Adrenal gland (tissue), 5 donors: Measurements from ENCODE around the gene CLIP4.

ENCODE experiments used
- POLR2A ChIP-seq, 2 donors: fragments of 450-650 bp; IDR thresholded peaks; one replicate each; pipeline ENCODE4 v1.6.1; 2017; ENCODE audit warnings: antibody characterized with exemption in 2 of 2, mild to moderate bottlenecking in 2 of 2, moderate library complexity in 1 of 2
- TF ChIP-seq, protein P1 (sequence below), 6 experiments: fragments of 450-650 bp in 4 of 6; fragments of 200-600 bp in 2 of 6; sonication (generic) in 1 of 6; IDR thresholded peaks; 1 replicate in 5 of 6; 2 replicates in 1 of 6; pipeline versions ENCODE4 v1.5.1 to v1.8.0; 2016 to 2021; ENCODE audit warnings: antibody characterized with exemption in 6 of 6, mild to moderate bottlenecking in 2 of 6, moderate library complexity in 1 of 6
- donor health status: DM: no; HTN: no; CAD: no.

DNA sequence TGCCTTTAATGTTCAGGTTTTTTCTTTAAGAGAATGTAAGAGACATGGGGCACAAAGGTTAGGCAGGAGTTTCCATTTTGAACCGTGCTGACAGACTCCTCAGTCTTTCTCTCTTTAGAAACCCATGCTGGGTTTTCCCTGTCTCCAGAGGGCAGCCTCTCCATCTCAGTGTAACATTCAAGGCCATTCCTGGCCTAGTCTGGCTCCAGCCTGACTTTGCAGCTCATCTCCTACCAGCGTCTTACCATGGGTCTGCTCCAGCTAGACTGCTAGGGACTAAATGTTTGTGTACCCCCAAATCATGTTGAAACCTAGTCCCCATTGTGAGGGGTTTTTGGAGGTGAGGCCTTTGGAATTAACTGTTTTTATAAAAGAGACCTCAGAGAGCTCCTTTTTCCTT is 9.8 kb upstream of the CLIP4 start:
- TF ChIP-seq POLR2A (IDR thresholded peaks at IDR 0.05): no peak
- TF ChIP-seq, protein P1, sequence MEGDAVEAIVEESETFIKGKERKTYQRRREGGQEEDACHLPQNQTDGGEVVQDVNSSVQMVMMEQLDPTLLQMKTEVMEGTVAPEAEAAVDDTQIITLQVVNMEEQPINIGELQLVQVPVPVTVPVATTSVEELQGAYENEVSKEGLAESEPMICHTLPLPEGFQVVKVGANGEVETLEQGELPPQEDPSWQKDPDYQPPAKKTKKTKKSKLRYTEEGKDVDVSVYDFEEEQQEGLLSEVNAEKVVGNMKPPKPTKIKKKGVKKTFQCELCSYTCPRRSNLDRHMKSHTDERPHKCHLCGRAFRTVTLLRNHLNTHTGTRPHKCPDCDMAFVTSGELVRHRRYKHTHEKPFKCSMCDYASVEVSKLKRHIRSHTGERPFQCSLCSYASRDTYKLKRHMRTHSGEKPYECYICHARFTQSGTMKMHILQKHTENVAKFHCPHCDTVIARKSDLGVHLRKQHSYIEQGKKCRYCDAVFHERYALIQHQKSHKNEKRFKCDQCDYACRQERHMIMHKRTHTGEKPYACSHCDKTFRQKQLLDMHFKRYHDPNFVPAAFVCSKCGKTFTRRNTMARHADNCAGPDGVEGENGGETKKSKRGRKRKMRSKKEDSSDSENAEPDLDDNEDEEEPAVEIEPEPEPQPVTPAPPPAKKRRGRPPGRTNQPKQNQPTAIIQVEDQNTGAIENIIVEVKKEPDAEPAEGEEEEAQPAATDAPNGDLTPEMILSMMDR (IDR thresholded peaks at IDR 0.05): no peak
